GM21360 (cell line): ENCODE measurements around the gene SLIT1.
"Not testable (repeated sequence)": the region's sequence is repeated elsewhere in the genome, so short reads cannot be mapped to it uniquely, and the experiment has no call there.

Source experiments
- ATAC-seq: cut with Tn5 transposase; IDR thresholded peaks from one replicate; pipeline ENCODE4 v1.9.1; 2021; ENCODE audit warnings: mild to moderate bottlenecking, moderate library complexity; ENCODE audit not compliant: unreplicated experiment

SLIT1 gene

DNA sequence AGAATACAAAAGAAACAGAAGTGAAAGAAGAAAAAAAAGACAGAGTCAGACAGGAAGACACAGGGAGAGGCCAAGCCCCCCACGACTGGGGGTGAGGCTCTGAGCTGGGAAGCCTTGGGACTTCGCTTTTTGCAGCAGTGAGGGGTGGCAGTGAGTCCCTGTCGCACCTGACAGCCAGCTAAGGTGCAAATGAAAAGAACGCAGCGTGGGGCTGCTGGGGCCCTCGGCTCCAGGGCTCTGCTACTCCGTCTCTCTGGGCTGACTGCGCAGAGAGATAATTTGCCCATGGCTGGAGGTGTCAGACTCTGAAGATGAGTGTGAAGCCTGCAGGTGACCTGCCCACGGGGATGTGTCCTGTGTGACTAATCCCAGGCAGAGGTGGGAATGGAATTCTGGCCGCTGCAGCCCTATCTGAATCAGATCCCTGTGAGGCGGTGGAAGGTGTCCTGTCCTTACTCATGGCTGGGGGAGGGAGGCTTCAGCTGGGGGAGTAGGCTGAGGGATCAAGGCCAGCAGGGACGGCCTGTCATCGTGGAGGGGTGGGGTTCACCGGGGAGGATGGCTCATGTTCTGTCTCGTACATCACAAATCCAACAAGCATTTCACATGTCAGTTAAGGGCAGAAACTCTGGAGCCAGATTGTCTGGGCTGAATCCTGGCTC lies 96.4 kb downstream of the SLIT1 start:
- no peak for ATAC-seq

DNA sequence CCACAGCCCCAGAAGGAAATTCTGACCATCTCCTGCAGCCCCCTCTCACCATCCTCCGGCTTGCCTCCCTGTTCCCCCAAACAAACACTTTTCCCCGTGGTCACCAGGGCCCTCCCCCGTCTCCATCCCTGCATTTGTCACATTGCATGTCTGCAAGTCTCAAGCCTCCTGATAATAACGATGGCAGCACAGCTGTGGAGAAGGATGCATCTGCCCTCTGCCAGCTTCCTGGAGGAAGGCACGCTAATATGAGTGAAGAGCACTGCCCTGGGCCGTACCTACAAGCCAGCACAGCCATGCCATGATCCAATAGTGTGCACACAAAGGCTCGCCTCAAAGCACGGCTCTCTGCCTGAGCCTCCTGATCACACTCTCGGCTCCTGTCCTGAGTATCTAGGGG lies 98.5 kb downstream of the SLIT1 start:
- no peak for ATAC-seq

DNA sequence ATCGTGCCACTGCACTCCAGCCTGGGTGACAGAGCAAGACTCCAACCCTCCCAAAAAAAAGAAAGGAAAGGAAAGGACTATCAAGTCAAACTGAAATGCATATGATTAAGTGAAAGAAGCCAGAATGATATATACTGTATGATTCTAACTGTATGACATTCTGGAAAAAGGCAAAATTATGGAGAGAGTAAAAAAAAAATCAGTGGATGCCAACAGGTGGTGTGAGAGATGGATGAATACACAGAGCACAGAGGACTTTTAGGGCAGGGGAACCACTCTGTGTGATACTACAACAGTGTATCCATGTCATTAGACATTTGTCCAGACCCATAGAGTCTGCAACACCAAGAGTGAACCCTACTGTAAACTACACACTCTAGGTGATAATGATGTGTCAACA lies 99.2 kb downstream of the SLIT1 start:
- ATAC-seq = no peak

DNA sequence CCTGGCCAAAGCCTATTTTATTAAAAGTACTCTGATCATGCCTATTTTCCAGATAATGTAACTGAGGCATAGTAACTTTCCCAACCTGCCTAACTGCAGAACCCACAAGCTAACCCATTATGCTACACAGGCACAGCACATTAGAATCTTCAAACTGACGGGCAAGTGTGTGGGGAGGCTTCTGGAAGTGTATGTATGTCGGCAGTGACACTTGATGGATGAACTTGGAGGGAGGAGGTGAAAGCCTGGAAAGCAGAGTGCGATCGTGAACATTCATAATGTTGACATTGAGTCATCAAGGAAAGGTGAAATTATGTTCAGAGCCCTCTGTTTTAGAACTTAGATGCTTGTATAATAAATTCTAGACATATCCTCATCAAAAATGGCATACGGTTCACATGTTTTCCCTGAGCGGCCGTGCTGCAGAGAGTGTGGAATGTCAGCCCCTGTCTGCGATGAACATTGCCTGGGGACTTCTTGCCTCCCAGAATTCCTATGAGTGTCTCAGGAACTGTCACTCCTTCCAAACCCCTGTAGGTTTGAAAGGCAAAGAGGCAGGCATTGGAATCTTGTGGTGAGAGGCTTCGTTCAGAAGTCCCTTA lies 102.4 kb downstream of the SLIT1 start:
- ATAC-seq = no peak

DNA sequence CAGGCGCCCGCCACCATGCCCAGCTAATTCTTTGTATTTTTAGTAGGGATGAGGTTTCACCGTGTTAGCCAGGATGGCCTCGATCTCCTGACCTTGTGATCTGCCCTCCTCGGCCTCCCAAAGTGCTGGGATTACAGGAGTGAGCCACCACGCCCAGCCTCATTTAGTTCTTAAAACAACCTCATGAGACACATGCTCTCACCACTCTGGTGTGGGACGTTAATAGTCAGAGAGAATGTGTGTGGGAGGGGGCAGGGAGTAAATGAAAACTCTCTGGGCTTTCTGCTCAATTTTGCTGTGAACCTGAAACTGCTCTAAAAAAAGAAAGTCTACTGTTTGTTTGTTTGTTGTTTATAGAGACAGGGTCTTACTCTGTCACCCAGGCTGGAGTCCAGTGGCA lies 103.2 kb downstream of the SLIT1 start:
- ATAC-seq = not testable (repeated sequence)

DNA sequence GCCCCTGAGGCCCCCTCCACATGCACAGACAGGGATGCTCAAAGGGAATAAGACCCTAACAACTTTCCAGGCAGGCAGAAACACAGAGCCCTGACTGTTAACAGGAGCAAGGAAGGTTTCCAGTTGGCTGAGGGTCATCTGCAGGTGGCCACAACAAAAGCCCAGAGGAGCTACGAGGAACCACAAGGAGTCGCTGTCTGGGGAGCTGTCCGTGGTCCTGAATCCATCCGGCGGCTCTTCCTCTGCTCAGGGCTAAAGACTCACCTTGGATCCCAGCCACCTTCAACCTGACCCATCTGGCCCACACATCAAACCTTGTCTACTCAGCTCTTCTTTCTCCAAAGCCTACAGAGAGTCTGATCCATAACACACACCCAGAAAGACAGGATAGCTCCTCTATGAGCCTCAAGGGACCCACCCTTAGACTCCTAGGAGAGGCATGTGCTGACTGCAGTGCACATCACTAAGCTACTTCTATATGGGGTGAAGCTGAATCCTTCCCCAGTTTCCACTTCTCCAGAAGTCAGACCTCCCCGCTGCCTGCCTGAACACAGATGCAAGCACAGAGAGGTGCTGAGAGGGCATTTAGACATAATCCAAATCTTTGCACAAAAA lies 104.0 kb downstream of the SLIT1 start:
- no peak for ATAC-seq

DNA sequence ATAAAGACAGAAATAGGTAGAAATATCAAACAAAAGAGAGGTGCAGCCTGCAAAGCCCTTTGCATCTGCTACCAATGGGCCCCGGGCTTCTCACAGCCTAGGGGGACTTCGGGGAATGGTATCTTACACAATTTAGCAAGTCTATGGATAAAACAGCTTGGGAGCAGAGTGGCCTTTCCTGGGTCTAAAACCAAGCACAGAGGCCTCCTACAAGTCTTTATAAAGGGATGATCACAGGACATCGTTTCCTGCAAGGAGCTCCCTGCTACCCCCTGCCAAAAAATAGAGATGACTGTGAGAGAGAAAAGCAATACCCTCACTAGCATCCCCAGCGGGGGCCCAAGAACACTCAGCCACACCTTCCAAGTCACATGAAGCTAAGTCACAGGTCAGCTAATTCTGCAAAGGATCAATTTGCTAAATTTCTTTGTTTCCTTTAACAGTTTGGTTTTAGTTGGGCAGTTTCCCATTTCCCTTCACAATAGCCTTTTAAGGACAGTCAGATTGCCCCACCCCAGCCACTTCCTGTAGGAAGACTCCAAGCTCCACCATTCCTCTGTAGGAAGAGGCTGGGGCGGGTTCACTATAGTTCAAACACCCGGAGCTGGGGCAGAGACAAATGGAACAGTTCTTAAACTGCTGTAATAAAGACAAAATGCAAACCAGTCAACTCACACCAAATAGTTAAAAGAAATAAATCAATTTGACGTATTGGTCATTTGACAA lies 105.5 kb downstream of the SLIT1 start:
- no peak for ATAC-seq

DNA sequence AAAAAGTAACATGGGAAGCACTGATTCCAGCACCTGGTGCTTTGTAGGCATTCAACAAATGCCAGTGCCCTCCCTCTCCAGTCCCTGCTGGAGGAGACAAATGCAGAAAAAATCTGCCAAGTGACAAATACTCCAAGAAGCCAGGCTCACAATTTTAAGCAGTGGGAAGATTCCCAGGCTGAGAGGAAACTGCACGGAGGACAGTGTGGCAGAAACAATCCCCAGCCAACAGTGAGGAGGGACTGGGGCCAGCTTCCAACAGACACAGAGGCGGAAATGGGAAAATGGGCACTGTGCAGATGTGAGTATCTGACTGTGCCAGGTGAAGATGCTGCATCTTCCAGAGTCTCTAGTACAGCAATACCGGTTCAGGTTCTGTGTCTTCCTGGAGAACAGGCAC lies 106.3 kb downstream of the SLIT1 start:
- ATAC-seq = no peak

DNA sequence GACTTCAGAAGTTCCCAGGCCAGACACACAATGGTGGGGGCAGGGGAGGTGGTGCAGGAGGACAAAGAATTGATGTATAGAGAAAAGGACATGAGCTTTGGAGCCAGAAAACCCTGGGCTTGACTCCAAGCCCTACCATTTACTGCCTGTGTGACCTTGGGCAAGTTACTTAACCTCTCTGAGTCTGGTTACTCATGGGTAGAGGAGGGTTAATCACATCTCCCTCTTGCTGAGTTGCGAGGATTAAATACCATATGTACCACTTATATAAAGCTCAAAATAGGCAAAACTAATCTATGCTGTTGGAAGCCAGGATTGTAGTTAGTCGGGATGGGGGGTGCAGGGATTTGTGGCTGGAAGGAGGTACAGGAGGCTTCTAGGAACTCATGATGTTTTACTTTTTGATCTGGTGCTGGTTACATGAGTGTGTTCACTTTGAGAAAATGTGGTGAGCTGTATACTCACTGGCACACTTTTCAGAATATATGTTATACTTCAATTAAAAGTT lies 106.8 kb downstream of the SLIT1 start:
- ATAC-seq = no peak

DNA sequence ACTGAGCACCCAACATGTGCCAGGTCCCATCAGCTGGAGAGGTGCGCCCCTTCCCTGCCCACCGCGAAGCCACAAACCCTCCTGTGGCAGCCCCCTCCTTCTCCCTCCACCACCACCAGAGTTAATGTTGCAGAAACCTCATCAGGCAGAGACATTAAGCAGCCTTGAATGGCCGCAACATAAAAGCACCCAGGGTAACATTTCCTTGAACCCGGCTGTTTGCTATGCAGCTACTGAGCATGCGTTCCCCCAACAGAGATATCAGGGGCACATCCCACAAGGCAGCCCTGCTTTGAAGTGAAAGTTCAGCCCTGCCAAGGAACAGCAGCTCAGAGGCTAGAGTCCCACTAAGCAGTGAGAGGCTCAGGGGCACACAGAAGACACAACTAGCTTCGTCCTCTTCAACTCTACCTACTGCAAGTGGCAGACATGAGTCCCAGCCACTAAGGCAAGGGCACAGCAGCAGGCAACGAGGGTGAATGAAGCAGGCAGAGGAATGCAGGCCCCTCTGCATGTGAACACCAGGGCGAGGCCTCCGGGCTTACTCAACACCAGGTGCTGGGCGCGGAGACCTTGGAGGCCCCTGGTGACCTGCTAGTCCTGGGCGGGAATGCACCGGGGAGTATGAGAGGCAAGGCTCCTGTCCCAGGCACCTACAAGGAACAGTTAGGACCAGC lies 107.4 kb downstream of the SLIT1 start:
- no peak for ATAC-seq

DNA sequence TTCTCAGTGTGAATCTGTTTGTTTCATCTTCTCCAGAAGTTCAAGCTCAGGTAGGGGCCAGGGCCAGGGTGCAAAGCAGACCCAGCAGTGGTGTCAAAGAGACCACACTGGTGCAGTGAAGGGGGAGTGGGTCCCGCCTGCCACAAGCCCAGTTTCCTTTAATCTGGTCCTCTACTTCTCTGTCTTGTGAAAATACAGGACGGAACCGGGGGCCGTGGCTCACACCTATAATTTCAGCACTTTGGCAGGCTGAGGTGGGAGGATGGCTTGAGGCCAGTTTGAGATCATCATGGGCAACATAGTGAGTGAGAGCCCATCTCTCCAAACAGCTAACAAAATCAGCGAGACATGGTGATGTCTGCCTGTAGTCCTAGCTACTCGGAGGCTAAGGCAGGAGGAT lies 109.0 kb downstream of the SLIT1 start:
- no peak for ATAC-seq

DNA sequence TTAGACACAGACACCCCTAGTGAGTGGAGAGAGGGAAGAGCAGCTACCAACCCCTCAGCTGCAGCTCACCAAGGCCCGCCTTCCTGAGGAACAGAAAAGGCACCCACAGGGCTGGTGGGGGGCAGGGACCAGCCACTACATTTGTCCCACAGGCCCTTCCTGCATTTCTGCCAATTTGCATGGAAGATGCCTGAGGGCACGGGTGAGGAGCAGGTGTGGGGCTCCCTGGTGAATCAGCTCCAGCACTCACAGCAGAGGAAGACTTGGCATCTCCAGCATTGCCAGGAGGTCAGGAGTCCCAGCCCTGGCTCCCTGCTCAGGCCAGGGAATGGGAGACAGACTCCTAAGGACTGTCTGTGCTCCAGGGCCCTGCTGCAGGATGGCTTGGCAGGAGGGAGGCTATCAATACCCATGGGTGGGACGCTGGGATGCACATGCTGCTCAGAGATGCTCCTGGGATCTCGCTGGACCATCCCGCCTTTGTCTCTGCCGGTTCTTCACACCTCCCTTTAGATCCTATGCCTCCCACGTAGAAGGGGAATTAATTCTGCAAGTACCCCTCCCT lies 109.7 kb downstream of the SLIT1 start:
- no peak for ATAC-seq

DNA sequence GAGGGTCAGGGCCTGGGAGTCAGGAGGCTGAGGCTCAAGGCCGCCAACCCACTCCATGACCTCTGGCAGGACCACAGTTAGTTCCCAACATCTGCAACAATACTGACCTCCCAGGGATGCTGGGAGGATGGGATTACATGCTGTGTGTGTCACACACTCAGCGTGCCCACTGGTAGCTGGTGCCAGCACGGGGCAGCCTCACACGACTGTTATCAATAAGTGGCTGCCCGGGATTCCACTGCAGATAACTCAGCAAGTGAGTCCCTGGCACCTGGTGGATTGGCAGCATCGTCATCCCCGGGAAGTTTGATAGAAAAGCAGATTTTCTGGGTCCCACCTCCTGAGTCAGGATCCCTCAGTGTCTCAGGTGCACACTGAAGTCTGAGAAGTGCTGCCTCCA lies 110.3 kb downstream of the SLIT1 start:
- ATAC-seq = no peak

DNA sequence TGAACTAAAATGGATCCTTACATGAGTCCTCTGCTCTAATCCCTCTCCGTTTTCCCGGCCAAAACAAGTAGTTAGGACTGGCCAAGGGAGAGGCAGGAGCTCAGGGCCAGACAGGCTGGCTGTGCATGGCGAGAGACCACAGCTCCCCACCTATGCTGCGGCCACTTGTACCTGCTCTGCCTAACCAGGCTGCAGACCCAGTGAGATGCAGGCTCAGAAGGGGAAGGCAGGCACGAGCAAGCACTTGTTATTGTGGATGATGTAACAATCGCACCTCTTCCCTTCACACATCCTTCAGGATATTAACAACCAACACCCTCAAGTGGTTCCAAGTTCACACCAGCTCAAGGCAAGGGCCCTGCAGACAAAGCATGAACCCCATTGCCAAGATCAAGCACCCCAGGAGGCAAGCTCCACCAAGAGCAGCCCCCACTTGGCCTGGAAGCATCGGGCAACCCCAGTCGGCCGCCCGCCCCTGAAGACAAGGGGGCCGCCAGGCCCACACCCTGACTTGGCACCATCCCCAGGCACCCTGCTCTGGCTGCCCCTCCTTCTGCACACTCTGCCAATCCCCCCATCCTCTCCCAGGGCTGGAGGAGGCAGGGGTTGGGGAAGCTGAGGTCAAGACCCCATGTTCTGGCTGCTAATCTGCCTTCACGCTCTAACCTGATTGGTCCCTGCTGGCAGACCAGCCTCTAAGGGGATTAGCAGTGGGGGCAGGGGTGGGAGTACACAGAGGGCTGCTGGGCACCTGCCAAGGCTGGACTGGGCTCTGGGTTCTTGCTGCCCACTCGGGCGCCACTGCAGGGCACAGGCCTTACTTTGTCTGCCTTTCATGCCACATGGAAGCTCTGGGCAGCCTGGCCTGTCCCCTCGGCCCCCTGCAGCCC lies 111.3 kb downstream of the SLIT1 start:
- ATAC-seq = no peak

DNA sequence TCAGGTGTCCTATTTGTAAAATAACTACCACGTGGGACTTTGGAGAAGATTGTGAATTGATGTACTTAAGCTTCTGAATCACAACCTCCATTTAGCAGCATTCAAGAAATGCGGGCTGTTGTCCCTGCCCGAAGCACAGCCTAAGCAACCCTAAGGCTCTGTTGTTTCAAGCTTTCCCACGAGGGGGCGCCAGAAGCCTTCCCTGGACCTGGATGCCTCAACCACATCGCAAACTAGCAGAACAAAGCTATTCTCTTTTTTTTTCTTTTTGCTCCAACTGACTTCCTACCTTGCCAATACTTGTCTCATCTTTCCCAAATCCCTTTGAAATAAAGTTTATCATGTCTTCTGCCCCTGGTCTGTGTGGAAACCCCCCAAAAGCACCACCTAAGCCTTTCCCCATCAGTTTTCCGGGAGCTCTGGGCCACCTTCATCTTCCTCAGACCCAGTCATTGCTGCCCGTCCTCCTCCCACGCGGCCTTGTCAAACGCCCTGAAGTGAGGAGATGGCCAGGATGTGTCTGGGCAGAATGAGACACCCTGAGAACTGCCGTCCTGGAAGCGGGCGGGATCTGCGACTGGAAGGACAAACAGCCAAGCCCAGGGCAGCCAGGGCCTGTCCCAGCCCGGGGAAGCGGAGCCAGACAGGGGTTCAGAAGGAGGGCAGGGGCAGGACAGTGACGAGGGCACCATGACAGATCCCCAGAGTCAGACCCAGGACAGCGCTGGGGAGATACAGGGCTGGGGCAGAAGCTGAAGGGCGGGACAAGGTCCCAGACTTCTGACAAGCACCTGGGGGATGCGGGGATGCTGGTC lies 112.7 kb downstream of the SLIT1 start:
- no peak for ATAC-seq

DNA sequence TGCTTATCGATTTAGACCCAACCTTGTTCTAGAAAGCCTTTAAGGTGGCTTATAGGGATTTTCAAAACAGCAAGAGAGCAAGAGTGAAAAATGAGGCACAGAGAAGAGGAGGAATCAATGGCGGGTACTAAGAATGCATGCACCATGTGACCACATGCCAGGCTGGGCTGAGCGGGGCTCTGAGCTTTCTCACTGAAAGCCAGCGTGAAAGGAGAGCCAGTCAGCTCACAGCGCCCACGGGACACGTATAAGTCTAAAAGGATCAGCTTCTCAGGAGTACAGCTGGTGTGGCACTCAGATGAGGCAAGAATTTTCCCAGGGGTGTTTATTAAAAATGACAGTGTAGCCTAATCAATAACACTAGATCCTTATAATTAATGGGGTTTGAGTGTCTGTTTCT lies 114.3 kb downstream of the SLIT1 start:
- ATAC-seq = no peak

DNA sequence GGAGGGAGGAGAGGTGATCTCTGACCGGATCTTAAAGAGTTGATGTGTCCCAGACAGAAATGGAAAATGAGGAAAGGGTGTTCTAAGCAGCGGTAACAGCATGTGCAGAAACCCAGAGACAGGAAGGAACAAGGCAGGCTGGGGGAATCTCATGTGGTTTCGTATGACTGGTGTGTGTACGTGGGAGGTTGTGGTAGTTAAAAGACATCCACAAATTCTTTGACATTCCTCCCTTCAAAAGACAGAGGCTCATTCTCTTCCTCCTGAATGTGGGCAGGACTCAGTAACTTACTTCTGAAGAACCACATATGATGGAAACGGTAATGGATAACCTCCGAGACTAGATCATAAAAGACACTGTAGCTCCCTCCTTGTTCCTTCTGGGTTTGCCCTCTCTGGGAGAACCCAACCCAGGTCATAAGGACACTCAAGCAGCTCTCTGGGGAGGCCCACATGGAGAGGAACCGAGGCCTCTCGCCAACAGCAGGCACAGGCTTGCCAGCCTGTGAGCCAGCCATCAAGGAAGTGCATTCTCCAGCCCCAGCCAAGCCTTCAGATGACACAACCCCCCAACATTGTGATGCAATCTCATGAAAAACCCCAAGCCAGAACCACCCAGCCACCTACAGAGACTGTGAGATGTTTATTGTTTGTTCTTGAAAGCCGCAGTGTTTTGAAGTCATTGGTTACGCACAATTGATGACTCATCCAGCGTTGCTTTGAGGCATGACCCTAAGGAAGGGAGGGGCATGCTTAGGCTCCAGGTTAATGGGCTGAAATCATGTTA lies 116.0 kb downstream of the SLIT1 start:
- no peak for ATAC-seq

DNA sequence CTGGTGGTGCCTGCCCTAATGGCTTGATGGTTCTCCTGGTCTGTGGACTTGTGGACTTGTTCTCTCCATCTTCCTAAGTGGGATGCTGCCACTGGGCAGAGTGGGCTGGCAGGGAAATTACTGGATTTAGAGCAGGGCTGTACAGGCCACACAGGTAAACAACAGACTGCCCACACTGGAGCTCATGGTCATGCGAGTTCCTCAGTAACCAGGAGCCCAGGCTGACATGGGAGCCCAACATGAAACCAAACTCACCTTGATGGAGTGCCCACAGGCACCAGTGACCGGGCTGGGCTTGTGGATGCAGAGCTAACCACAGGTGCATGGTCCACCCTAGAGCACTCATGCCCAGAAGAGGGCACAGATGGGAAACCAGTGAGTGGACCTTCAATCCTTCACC lies 116.7 kb downstream of the SLIT1 start:
- no peak for ATAC-seq
